Stimulated activated CD4-positive, alpha-beta T cell treated with anti-CD3 and anti-CD28 coated beads, TNF-alpha, amount 100 ng/mL, for 24 hours (primary cell): Measurements from ENCODE around the gene KCNK7.
"Not testable (repeated sequence)": the region's sequence is repeated elsewhere in the genome, so short reads cannot be mapped to it uniquely, and the experiment has no call there.

Experiments
- DNase-seq, 3 experiments: peaks; one replicate each; pipeline ENCODE4 v3.0.0-alpha.2; 2020; ENCODE audit warnings: low read depth in 3 of 3

KCNK7 gene

GRCh38 chr11:65595543-65596281 lies at the start of gene KCNK7:
TSS of gene KCNK7 (minus strand) at chr11:65595800. CDS start at chr11:65595772, 28 bp downstream.
- no peak for DNase-seq

- no peak for DNase-seq
Observed at GRCh38 chr11:65644837-65645236, 49.2 kb upstream of the KCNK7 start.

- peak in 1 of 3 experiments; percentile 43 for DNase-seq
Observed at GRCh38 chr11:65643971-65644370, 48.4 kb upstream of the KCNK7 start.

DNA sequence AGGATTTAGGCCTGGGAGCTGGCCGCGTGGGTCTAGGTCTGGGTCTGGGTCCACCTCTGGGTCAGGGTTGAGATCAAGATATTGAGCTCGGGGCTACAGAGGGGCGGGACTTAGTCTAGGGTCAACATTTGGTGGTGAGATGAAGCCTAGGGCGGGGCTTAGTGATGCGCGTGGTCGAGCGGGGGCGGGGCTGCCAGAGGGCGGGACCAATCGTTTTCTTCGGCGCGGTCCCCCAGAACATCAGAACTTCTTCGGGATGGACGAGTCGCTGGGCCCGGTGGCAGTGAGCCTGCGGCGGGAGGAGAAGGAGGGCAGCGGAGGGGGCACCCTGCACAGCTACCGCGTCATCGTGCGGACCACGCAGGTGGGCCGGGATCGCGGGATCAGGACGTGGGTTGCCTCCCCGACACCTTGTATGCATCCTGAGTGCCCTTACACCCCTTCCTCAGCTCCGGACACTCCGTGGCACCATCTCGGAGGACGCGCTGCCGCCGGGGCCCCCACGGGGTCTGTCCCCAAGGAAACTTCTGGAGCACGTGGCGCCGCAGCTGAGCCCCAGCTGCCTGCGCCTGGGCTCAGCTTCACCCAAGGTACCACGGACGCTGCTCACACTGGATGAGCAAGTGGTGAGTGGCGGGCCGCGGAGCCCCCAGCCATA lies 46.5 kb upstream of the KCNK7 start:
- peak in 1 of 3 experiments; percentile 26 for DNase-seq

- no peak for DNase-seq
Observed at GRCh38 chr11:65641297-65642013, 45.9 kb upstream of the KCNK7 start.

DNA sequence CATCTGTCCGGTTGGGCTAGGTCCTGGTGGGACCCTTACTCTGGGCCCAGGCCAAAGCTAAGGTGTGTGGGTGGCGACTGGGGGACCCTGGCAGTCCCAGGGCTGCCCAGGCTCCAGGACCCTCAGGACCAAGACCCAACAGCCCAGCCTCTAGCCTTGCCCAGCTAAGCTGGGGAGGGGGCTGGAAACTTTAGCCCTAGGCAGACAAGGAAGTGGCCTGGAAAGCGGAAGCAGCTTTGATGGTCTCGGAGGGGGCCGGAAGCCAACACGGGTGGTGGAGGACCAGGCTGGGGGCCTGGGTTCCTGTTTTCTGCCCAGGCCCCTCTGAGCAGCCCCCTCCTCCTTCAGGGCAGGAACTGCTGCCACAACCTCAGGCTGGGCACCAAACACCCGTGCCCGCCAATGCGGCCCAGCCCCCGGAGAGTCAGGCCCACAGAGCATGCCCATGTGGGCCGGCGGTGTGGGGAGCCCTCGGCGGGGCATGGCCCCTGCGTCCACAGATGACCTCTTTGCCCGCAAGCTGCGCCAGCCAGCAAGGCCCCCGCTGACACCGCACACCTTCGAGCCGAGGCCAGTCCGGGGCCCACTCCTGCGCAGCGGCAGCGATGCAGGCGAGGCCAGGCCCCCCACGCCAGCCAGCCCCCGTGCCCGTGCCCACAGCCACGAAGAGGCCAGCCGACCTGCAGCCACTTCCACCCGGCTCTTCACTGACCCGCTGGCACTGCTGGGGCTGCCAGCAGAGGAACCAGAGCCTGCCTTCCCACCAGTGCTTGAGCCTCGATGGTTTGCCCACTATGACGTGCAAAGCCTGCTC lies 45.1 kb upstream of the KCNK7 start:
- no peak for DNase-seq

DNA sequence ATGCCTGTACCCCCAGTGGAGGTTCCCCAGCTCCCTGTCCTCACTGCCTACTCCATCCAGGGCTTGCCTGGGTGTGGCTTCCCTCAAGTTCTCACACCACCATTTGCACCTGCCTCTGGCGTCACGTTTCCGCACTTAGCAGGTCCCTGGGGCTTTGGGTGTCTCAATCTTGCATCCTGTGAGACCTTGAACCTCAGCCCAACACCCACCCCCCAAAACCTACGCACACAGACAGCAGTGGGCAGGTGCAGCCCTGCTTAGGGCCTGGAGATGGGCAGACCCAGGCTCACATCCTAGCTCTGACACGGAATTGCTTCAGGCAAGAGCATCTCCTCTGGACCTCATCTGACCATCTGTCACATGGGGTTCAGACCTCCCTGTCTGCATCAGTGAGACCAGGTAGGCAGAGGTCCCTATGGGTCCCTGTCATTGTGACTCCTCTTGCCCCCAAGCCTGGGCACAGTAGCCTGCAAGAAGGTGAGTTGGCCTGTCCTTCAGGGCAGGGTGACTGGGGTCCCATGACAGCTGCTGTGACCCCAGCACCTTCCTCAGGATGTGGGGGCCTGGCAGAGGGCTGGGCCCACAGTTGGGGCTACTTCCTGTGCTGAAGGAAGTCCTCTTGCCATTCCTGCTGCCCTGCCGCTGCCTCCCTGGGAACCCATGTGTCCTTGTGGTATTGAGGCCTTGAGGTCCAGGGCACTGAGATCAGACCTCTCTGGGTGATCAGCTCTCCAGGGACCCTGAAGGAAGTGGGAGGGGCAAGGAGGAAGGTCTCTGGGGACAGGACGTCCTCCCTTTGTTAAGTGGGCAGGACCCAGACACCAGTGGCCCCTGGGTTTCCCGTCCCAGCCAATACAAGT lies 44.3 kb upstream of the KCNK7 start:
- no peak for DNase-seq

- not testable (repeated sequence) for DNase-seq
Observed at GRCh38 chr11:65639228-65639597, 43.6 kb upstream of the KCNK7 start.

- peak; percentile 44 to 78 (median 60) for DNase-seq
Observed at GRCh38 chr11:65637794-65638419, 42.3 kb upstream of the KCNK7 start, which contains the start of gene SIPA1. TSS of gene SIPA1 (plus strand) at chr11:65638101. CDS start at chr11:65640922, 2,821 bp downstream.

GRCh38 chr11:65637032-65637557 lies 41.5 kb upstream of the KCNK7 start:
- no peak for DNase-seq

DNA sequence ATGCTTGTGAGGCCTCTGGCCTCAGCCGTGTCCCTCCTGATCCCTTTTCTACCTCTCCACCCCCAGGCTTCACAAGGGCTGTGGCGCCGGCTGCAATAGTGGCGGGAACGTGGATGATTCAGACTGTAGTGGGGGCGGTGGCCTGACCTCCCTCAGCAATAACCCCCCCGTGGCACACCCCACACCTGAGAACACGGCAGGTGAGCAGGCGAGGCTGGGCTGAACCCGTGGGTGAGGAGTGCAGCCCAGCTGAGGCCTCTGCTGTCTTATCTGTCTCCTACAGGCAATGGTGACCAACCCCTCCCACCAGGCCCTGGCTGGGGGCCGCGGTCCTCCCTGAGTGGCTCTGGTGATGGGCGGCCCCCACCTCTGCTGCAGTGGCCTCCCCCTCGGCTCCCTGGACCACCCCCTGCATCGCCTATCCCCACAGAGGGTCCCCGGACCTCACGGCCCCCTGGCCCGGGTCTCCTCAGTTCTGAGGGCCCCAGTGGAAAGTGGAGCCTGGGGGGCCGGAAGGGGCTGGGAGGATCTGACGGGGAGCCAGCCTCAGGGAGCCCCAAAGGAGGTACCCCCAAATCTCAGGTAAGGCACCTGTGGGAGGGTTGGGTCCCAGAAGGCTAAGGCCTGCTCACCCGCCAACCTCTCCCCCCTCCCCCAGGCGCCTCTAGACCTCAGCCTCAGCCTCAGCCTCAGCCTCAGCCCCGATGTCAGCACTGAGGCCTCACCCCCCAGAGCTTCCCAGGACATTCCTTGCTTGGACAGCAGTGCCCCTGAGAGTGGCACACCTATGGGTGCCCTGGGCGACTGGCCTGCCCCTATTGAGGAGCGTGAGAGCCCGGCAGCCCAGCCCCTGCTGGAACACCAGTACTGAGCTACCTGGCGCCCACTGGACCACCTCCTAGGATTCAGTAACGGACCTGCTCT lies 40.8 kb upstream of the KCNK7 start:
- no peak for DNase-seq

DNA sequence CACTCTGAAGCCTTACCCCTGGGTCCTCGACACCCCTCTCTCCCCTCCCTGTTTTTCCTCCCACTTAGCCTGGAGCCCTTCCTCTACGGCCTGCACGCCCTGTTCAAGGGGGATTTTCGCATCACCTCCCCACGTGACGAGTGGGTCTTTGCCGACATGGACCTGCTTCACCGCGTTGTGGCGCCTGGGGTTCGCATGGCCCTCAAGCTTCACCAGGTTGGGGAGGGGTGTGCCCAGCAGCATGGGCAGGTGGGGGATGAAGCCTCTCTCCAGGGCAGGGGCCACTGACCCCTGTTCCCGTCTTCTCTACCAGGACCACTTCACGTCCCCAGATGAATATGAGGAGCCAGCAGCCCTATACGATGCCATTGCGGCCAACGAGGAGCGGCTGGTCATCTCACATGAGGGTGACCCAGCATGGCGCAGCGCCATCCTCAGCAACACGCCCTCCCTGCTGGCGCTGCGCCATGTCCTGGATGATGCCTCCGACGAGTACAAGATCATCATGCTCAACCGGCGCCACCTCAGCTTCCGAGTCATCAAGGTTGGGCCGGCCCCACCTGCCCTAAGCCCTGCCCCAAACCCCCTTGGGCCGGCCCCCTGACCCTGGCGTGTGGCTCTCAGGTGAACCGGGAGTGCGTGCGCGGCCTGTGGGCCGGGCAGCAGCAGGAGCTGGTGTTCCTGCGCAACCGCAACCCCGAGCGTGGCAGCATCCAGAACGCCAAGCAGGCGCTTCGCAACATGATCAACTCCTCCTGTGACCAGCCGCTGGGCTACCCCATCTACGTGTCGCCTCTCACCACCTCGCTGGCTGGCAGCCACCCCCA lies 39.5 kb upstream of the KCNK7 start:
- DNase-seq = no peak

- no peak for DNase-seq
Observed at GRCh38 chr11:65634440-65634839, 38.8 kb upstream of the KCNK7 start.

DNA sequence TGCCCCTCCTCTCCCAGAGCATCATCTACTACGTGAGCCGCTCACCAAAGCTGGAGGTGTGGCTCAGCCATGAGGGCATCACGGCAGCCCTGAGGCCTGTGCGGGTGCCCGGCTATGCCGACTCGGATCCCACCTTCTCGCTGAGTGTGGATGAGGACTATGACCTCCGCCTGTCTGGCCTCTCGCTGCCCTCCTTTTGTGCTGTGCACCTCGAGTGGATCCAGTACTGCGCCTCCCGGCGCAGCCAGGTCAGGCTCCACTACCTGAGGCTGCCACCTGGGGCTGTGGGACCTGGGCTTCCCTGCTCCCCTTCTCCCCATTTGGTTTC lies 38.5 kb upstream of the KCNK7 start:
- no peak for DNase-seq

GRCh38 chr11:65633390-65634108 lies 37.9 kb upstream of the KCNK7 start:
- DNase-seq = no peak

- no peak for DNase-seq
Observed at GRCh38 chr11:65630215-65630614, 34.6 kb upstream of the KCNK7 start.

DNA sequence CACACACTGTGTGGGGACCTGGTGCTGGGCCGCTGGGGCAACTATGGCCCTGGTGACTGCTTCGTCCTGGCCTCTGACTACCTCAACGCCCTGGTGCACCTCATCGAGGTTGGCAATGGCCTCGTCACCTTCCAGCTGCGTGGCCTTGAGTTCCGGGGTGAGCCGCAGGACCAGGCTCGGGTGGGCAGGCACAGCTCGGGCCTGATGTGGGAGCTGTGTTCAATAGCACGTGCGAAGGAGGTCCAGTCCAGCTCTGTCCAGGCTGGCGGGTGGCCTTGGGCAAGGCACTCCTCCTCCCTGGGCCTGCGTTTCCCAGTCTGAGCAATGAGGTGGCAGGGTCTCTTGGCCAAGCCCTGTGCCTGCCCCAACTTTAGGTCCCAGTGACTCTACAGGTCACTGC lies 34.0 kb upstream of the KCNK7 start:
- no peak for DNase-seq

DNA sequence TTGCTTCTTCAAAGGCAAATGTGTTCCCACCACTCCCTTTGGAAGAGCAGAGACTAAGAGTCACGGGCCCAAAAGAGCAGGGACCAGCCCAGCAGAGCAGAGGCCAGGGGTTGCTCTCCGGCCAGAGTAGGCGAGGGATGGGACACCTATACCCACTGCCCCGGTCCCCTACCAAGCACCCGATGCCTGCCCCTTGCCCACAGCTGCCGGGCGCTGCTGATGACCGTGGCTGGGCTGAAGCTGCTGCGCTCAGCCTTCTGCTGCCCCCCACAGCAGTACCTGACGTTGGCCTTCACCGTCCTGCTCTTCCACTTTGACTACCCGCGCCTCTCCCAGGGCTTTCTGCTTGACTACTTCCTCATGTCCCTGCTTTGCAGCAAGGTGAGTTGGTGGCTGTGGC lies 31.6 kb upstream of the KCNK7 start:
- DNase-seq = no peak
